ENCODE measurements around the gene CSF2RB. TPM values are rescaled to one million over a fixed set of nuclear protein-coding genes. Genes with fewer than 3 reads are reported as not detected.

The CSF2RB gene
- total RNA-seq, 1 experiment from 2014 or later: not detected

DNA sequence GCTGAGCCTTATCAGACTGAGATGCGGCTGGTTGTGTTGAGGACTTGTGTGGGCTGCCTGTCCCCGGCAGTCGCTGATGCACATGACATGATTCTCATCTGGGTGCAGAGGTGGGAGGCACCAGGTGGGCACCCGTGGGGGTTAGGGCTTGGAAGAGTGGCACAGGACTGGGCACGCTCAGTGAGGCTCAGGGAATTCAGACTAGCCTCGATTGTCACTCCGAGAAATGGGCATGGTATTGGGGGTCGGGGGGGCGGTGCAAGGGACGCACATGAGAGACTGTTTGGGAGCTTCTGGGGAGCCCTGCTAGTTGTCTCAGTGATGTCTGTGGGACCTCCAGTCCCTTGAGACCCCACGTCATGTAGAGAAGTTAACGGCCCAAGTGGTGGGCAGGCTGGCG is 25.5 kb downstream of the CSF2RB start:
- Mint-ChIP-seq H3K4me1 (ENCODE audit: low read depth, unreplicated experiment) (no peaks in the 10 kb centered on the region), H3K4me3 (ENCODE audit: low read depth, unreplicated experiment) (no peak overlapping the region), H3K27ac (ENCODE audit: unreplicated experiment) (no peak overlapping the region), H3K36me3 (ENCODE audit: insufficient read depth, unreplicated experiment) (no peaks in the 10 kb centered on the region), H3K27me3 (ENCODE audit: unreplicated experiment) (peaks cover 87% of the 10 kb centered on the region), H3K9me3 (ENCODE audit: low read depth, unreplicated experiment) (no peaks in the 10 kb centered on the region)
- DNase-seq: no peak
- no TSS peak for BruUV-seq (replicated peaks)
- TF ChIP-seq CTCF (IDR thresholded peaks at IDR 0.05; ENCODE audit: unreplicated experiment): no peak
- intact Hi-C loops (cut with micrococcal nuclease; ENCODE audit: unreplicated experiment): no loop called here
- CTCF ChIA-PET: interaction anchor here (0.6 kb wide), 1 partner anchor 14 kb away, joined by 3 read pairs; no protein-coding TSS in a partner anchor

DNA sequence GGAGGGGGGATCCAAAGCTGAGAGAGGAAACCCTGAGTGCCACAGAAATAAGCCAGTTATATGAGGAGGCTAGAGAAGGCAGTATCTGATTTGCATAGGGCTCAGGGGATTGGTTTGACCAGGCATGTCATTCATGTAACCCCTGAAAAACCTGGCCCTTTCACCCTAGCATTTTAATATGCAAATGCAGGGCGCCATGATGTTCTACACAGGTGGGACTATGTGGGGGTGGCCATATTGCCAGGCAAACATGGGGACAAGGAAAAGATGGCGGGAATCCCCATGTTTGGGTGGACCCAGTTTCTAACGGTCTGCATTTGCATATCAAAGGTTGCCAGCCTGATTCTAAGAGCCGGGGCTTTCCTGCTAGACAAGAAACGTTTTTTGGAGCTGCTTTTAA is 27.2 kb downstream of the CSF2RB start:
- CTCF ChIA-PET: no interaction called here
- Mint-ChIP-seq H3K4me1 (ENCODE audit: low read depth, unreplicated experiment) (no peaks in the 10 kb centered on the region), H3K36me3 (ENCODE audit: insufficient read depth, unreplicated experiment) (no peaks in the 10 kb centered on the region), H3K27me3 (ENCODE audit: unreplicated experiment) (peaks cover 98% of the 10 kb centered on the region), H3K4me3 (ENCODE audit: low read depth, unreplicated experiment) (no peak overlapping the region), H3K9me3 (ENCODE audit: low read depth, unreplicated experiment) (no peaks in the 10 kb centered on the region), H3K27ac (ENCODE audit: unreplicated experiment) (no peak overlapping the region)
- DNase-seq: no peak
- intact Hi-C loops (cut with micrococcal nuclease; ENCODE audit: unreplicated experiment): no loop called here
- no TSS peak for BruUV-seq (replicated peaks)
- TF ChIP-seq CTCF (IDR thresholded peaks at IDR 0.05; ENCODE audit: unreplicated experiment): no peak

GRCh38 chr22:36942556-36942955 is 29.1 kb downstream of the CSF2RB start:
- H3K4me3 Mint-ChIP-seq (ENCODE audit: low read depth, unreplicated experiment): no peak overlapping the region
- no peak overlapping the region for H3K27ac Mint-ChIP-seq (ENCODE audit: unreplicated experiment)
- CTCF ChIA-PET: no interaction called here
- H3K27me3 Mint-ChIP-seq (ENCODE audit: unreplicated experiment): peaks cover 98% of the 10 kb centered on the region
- TF ChIP-seq CTCF (IDR thresholded peaks at IDR 0.05; ENCODE audit: unreplicated experiment): no peak
- no TSS peak for BruUV-seq (replicated peaks)
- intact Hi-C loops (cut with micrococcal nuclease; ENCODE audit: unreplicated experiment): no loop called here
- no peaks in the 10 kb centered on the region for H3K4me1 Mint-ChIP-seq (ENCODE audit: low read depth, unreplicated experiment)
- no peak for DNase-seq
- H3K36me3 Mint-ChIP-seq (ENCODE audit: insufficient read depth, unreplicated experiment): no peaks in the 10 kb centered on the region
- H3K9me3 Mint-ChIP-seq (ENCODE audit: low read depth, unreplicated experiment): no peaks in the 10 kb centered on the region

DNA sequence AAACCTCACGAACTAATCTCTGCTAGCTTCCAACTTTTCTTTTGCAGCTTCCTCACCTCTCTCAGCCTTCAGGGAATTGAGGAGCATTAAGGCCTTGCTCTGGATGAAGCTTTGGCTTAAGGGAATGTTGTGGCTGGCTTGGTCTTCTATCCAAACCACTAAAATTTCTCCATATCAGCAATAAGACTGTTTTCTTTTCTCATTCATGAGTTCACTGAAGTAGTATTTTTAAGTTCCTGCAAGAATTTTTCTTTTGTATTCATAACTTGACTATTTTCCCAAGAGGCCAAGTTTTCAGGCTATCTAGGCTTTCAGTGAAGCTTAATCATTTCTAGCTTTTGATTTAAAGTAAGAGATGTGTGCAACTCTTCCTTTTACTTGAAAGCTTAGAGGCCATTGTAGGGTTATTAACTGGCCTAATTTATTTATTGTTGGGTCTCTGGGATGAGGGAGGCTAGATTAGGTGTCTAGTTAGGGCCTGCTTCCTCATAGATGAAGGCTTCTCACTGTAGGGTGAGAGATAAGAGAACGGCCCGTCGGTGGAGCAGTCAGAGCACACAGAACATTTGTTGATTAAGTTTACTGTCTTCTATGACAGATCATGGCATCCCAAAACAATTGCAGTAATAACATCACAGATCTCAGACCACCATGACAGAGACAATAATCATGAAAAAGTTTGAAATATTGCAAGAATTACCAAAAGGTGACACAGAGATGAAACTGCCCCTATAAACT is 33.2 kb downstream of the CSF2RB start:
- Mint-ChIP-seq H3K9me3 (ENCODE audit: low read depth, unreplicated experiment) (no peaks in the 10 kb centered on the region), H3K36me3 (ENCODE audit: insufficient read depth, unreplicated experiment) (no peaks in the 10 kb centered on the region), H3K27me3 (ENCODE audit: unreplicated experiment) (peaks cover 100% of the 10 kb centered on the region), H3K4me3 (ENCODE audit: low read depth, unreplicated experiment) (no peak overlapping the region), H3K4me1 (ENCODE audit: low read depth, unreplicated experiment) (no peaks in the 10 kb centered on the region), H3K27ac (ENCODE audit: unreplicated experiment) (no peak overlapping the region)
- intact Hi-C loops (cut with micrococcal nuclease; ENCODE audit: unreplicated experiment): no loop called here
- no peak for DNase-seq
- TF ChIP-seq CTCF (IDR thresholded peaks at IDR 0.05; ENCODE audit: unreplicated experiment): no peak
- no TSS peak for BruUV-seq (replicated peaks)
- CTCF ChIA-PET: no interaction called here
